Measurements from ENCODE around the gene HTRA1.

GRCh38 chr10:122490786-122491680, 29.7 kb downstream of the HTRA1 start:
- TF ChIP-seq CTCF (IDR thresholded peaks at IDR 0.05) (no peak), POLR2A (IDR thresholded peaks at IDR 0.05) (no peak)

All from lower leg skin (tissue), 3 donors.